HCEC 1CT (cell line): ENCODE measurements around the gene LPIN2.
"Not testable (repeated sequence)": the region's sequence is repeated elsewhere in the genome, so short reads cannot be mapped to it uniquely, and the experiment has no call there.

ENCODE experiments used
- DNase-seq: peaks from one replicate; pipeline ENCODE4 v3.0.0-alpha.2; 2017

LPIN2 gene

GRCh38 chr18:3005462-3005861 lies 7.5 kb downstream of the LPIN2 start:
- no peak for DNase-seq

GRCh38 chr18:3003766-3004165 lies 9.2 kb downstream of the LPIN2 start:
- not testable (repeated sequence) for DNase-seq

- DNase-seq, result no peak
These were observed 10.2 kb downstream of the LPIN2 start for GRCh38 chr18:3002732-3003131.

- no peak for DNase-seq
These were observed 14.3 kb downstream of the LPIN2 start for GRCh38 chr18:2998644-2999043.

GRCh38 chr18:2997846-2998564 lies 14.9 kb downstream of the LPIN2 start:
- DNase-seq, result no peak

GRCh38 chr18:2997429-2997828 lies 15.5 kb downstream of the LPIN2 start:
- no peak for DNase-seq

- DNase-seq, result no peak
These were observed 18.1 kb downstream of the LPIN2 start for GRCh38 chr18:2994603-2995432.

GRCh38 chr18:2994020-2994589 lies 18.8 kb downstream of the LPIN2 start:
- no peak for DNase-seq

GRCh38 chr18:2992995-2993877 lies 19.7 kb downstream of the LPIN2 start:
- DNase-seq, result no peak

- DNase-seq, result no peak
These were observed 21.8 kb downstream of the LPIN2 start for GRCh38 chr18:2990956-2991640.

GRCh38 chr18:2987876-2988790 lies 24.8 kb downstream of the LPIN2 start:
- DNase-seq, result peak; percentile 92

GRCh38 chr18:2986150-2986865 lies 26.6 kb downstream of the LPIN2 start:
- no peak for DNase-seq

GRCh38 chr18:2985628-2986027 lies 27.3 kb downstream of the LPIN2 start:
- peak; percentile 46 for DNase-seq

GRCh38 chr18:2984703-2985261 lies 28.2 kb downstream of the LPIN2 start:
- DNase-seq, result no peak

GRCh38 chr18:2984091-2984490 lies 28.9 kb downstream of the LPIN2 start:
- DNase-seq, result no peak

GRCh38 chr18:2983296-2983695 lies 29.6 kb downstream of the LPIN2 start:
- no peak for DNase-seq

- no peak for DNase-seq
These were observed 30.3 kb downstream of the LPIN2 start for GRCh38 chr18:2982452-2983269.

GRCh38 chr18:2982022-2982421 lies 30.9 kb downstream of the LPIN2 start:
- peak; percentile 30 for DNase-seq

GRCh38 chr18:2981212-2981728 lies 31.7 kb downstream of the LPIN2 start:
- DNase-seq, result peak; percentile 95
